ENCODE data around the gene FAAP20.
"Not testable (repeated sequence)": the region's sequence is repeated elsewhere in the genome, so short reads cannot be mapped to it uniquely, and the experiment has no call there.

The FAAP20 gene

GRCh38 chr1:2154022-2154421 lies 40.5 kb downstream of the FAAP20 start:
- DNase-seq: no peak

DNA sequence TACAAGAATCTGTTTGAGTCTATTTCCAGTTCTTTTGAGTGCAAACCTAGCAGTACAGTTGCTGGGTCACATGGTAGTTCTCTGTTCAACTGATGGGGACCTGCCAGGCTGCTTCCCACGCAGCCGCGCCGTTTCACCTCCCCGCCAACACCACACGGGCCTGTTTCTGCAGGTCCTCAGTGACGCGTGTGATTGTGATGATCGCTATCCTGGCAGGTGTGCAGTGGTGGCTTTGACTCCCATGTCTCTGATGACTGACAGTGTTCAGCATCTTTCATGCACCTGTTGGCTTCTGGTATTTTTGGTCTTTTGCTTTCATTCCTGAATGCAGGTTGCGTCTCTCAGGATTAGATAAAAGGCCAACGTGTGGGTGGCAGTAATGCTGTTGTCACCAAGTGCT lies 41.6 kb downstream of the FAAP20 start:
- DNase-seq: no peak

DNA sequence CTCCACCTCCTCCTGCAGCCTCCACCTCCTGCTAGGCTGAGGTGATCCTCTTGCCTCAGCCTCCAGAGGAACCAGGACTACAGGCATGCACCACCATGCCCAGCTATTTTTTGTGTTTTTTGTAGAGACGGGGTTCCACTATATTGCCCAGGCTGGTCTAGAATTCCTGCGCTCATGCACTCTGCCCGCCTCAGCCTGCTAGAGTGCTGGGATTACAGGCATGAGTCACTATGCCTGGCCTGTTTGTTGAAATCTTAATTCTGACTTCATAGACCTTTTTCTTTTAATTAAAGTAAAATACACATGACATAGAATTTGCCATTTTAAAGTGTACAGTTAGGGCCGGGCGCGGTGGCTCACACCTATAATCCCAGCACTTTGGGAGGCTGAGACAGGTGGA lies 42.7 kb downstream of the FAAP20 start:
- DNase-seq: no peak

DNA sequence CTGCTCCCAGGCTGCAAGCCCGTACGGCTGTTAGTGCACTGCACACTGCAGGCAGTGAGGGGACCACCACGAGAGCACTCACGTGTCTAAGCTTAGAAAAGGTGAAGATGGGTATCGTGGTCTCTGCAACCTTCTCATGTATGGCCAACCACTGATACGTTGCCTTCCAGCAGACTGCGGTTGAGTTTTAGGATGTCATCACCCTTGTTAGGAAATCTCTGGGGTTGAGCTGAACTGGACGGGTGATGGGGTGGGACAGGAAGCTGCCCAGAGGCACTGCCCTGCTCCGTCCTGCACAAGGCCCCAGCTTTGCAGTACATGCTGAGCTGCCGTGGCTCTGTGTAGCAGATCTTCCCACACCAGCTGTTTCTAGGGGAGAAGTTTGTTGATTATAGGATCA lies 43.3 kb downstream of the FAAP20 start:
- DNase-seq: no peak

- DNase-seq: no peak
Measured at GRCh38 chr1:2150801-2151200, 43.8 kb downstream of the FAAP20 start.

- no peak for DNase-seq
Measured at GRCh38 chr1:2148691-2149090, 45.9 kb downstream of the FAAP20 start.

DNA sequence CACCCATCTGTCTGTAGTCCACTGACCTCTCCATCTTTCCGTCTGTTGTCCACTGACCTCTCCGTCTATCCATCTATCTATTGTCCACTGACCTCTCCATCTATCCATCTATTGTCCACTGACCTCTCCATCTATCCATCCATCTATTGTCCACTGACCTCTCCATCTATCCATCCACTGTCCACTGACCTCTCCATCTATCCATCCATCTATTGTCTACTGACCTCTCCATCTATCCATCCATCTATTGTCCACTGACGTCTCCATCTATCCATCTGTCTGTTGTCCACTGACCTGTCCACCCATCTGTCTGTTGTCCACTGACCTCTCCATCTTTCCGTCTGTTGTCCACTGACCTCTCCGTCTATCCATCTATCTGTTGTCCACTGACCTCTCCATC lies 46.7 kb downstream of the FAAP20 start:
- DNase-seq: not testable (repeated sequence)

GRCh38 chr1:2146836-2147517 lies 47.6 kb downstream of the FAAP20 start:
- DNase-seq: no peak

GRCh38 chr1:2145946-2146835 lies 48.4 kb downstream of the FAAP20 start:
- DNase-seq: no peak

GRCh38 chr1:2144501-2145090 lies 50.0 kb downstream of the FAAP20 start:
- DNase-seq: no peak

DNA sequence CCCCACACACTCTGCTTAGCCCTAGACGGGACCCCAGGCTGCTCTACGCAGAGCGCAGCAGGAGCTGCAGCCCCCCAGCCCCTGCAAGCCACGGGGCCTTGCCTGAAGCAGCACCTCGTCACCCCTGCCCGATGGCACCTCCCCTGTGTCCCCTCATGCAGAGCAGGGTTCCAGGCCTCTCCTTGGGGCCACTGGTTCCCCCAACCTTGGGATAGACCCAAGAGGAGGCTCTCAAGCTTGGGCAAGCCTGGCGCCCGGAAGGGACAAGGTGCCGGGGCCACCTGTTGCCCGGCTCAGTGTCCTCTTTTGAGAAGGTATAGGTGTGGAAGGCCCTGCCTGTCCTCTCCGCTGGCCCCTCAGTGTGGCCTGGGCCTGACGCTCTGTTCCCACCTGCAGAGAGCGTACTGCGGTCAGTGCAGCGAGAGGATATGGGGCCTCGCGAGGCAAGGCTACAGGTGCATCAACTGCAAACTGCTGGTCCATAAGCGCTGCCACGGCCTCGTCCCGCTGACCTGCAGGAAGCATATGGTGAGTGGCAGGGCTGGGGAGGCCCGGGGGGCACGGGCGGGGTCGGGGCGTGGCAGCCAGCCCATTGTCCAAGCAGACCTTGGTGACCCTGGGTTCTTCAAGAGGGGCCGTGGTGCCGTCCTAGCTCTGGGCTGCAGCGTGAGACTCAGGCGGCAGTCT lies 50.6 kb downstream of the FAAP20 start:
- DNase-seq: no peak

- no peak for DNase-seq
Measured at GRCh38 chr1:2141025-2141424, 53.5 kb downstream of the FAAP20 start.
